Glomerular visceral epithelial cell (primary cell): ENCODE results near the gene MARK2.

Experiments used
- DNase-seq: peaks from one replicate; pipeline ENCODE4 v3.0.0-alpha.2; 2016; ENCODE audit errors: extremely low spot score

Gene MARK2

GRCh38 chr11:63829823-63830489 lies 9.0 kb upstream of the MARK2 start:
- peak; percentile 39 for DNase-seq

- no peak for DNase-seq
These were observed 7.6 kb upstream of the MARK2 start for GRCh38 chr11:63831326-63831725.

GRCh38 chr11:63832336-63832735 lies 6.6 kb upstream of the MARK2 start:
- no peak for DNase-seq

- DNase-seq, result no peak
These were observed 5.9 kb upstream of the MARK2 start for GRCh38 chr11:63833048-63833447.

- DNase-seq, result no peak
These were observed 4.3 kb upstream of the MARK2 start for GRCh38 chr11:63834535-63835157.

- DNase-seq, result no peak
These were observed 3.8 kb upstream of the MARK2 start for GRCh38 chr11:63835158-63835545.

GRCh38 chr11:63837027-63837688 lies 1.8 kb upstream of the MARK2 start:
- DNase-seq, result peak; percentile 74

GRCh38 chr11:63837739-63838138 lies 1.2 kb upstream of the MARK2 start:
- DNase-seq, result no peak

- DNase-seq, result no peak
These were observed 696 bp upstream of the MARK2 start for GRCh38 chr11:63838150-63838677.

- DNase-seq, result peak; percentile 29
These were observed 822 bp downstream of the MARK2 start for GRCh38 chr11:63839508-63840355.

GRCh38 chr11:63840356-63841060 lies 1.6 kb downstream of the MARK2 start:
- DNase-seq, result no peak

- peak; percentile 80 for DNase-seq
These were observed 2.6 kb downstream of the MARK2 start for GRCh38 chr11:63841554-63841953.

GRCh38 chr11:63843041-63843440 lies 4.1 kb downstream of the MARK2 start:
- DNase-seq, result no peak

- no peak for DNase-seq
These were observed 5.9 kb downstream of the MARK2 start for GRCh38 chr11:63844836-63845235.

GRCh38 chr11:63845303-63845702 lies 6.4 kb downstream of the MARK2 start:
- peak; percentile 56 for DNase-seq

GRCh38 chr11:63845911-63846310 lies 7.0 kb downstream of the MARK2 start:
- no peak for DNase-seq

GRCh38 chr11:63846897-63847296 lies 8.0 kb downstream of the MARK2 start:
- DNase-seq, result no peak

GRCh38 chr11:63847363-63847762 lies 8.5 kb downstream of the MARK2 start:
- DNase-seq, result no peak

GRCh38 chr11:63849691-63850090 lies 10.8 kb downstream of the MARK2 start:
- DNase-seq, result no peak

- no peak for DNase-seq
These were observed 12.0 kb downstream of the MARK2 start for GRCh38 chr11:63850920-63851319.

GRCh38 chr11:63851364-63851763 lies 12.5 kb downstream of the MARK2 start:
- no peak for DNase-seq
